Heart left ventricle (tissue), 16 donors: ENCODE data around the gene CUBN. TPM values are rescaled to one million over a fixed set of nuclear protein-coding genes. Genes with fewer than 3 reads are reported as not detected.
A peak's percentile ranks its signal among the peaks of the same experiment; 100 is the strongest.

Source experiments
- ATAC-seq, 4 donors: fragments of 200-7000 bp; cut with Tn5 transposase; one replicate each; pipeline ENCODE4 v1.9.1; 2020 to 2022; ENCODE audit warnings: moderate library complexity in 4 of 4, mild to moderate bottlenecking in 3 of 4, moderate number of reproducible peaks in 1 of 4
- DNase-seq, 5 donors: peaks; one replicate each; pipeline ENCODE4 v3.0.0-alpha.2; 2020
- H3K27ac ChIP-seq, 12 donors: fragments of 200-600 bp; sonication (generic) in 4 of 12; one replicate each; pipeline versions ENCODE4 v1.5.0 to v1.8.0; 2016 to 2022; ENCODE audit warnings: mild to moderate bottlenecking in 2 of 12
- H3K27me3 ChIP-seq, 9 donors: fragments of 200-600 bp; sonication (generic) in 2 of 9; one replicate each; pipeline versions ENCODE4 v1.5.1 to v1.8.0; 2016 to 2022; ENCODE audit warnings: mild to moderate bottlenecking in 3 of 9
- H3K36me3 ChIP-seq, 9 donors: fragments of 200-600 bp; sonication (generic) in 2 of 9; one replicate each; pipeline versions ENCODE4 v1.5.0 to v1.8.0; 2018 to 2022; ENCODE audit warnings: mild to moderate bottlenecking in 2 of 9
- H3K4me1 ChIP-seq, 12 donors: fragments of 200-600 bp; sonication (generic) in 4 of 12; one replicate each; pipeline versions ENCODE4 v1.5.0 to v1.8.0; 2016 to 2022; ENCODE audit warnings: mild to moderate bottlenecking in 3 of 12
- H3K4me3 ChIP-seq, 12 donors: fragments of 200-600 bp; sonication (generic) in 4 of 12; one replicate each; pipeline versions ENCODE4 v1.5.0 to v1.8.0; 2017 to 2022; ENCODE audit warnings: mild to moderate bottlenecking in 9 of 12, moderate library complexity in 4 of 12
- H3K9me3 ChIP-seq, 12 donors: fragments of 200-600 bp; sonication (generic) in 4 of 12; one replicate each; pipeline versions ENCODE4 v1.5.0 to v1.8.0; 2016 to 2022; ENCODE audit warnings: mild to moderate bottlenecking in 1 of 12
- POLR2A ChIP-seq, 2 donors: fragments of 450-650 bp; IDR thresholded peaks; one replicate each; pipeline ENCODE4 v1.6.1; 2017; ENCODE audit warnings: antibody characterized with exemption in 2 of 2, mild to moderate bottlenecking in 2 of 2, moderate library complexity in 2 of 2
- WGBS, 4 donors: extraction: QIAGEN DNeasy Blood & Tissue Kit in 2 of 4; methylation state at CpG; one replicate each; pipeline versions ENCODE4 v1.1.5 to v1.1.7; 2013 to 2018; 5-methylcytosine and 5-hydroxymethylcytosine counted together
- intact Hi-C, 10 donors: fragments of 100-400 bp; cut with DNase I; formaldehyde crosslinking; loops; one replicate each; pipeline versions ENCODE4 v1.11.1 to v1.14.2; 2022
- polyA plus RNA-seq, 2 donors: library from polyadenylated mRNA; stranded (reverse); fragments of 200-250 nt; gene quantifications; one replicate each; pipeline ENCODE4 v1.2.3, GENCODE V29; 2013
- total RNA-seq, 9 donors: library from RNA; depleted of rRNA in 2 of 9; stranded (reverse); fragments of >200 nt in 2 of 9; fragmentation: NEBNext Ultra II Directional in 3 of 9; extraction: Animal tissue kit (Norgen Biotek cat#: 25700) in 3 of 9; gene quantifications; one replicate each; pipeline versions ENCODE4 v1.1.0 to v1.2.4, GENCODE V29; 2016 to 2023
- TF ChIP-seq, protein P1 (sequence below), 12 donors: fragments of 200-600 bp; sonication (generic) in 4 of 12; IDR thresholded peaks; one replicate each; pipeline versions ENCODE4 v1.5.0 to v1.8.0; 2018 to 2022; ENCODE audit warnings: antibody characterized with exemption in 12 of 12, mild to moderate bottlenecking in 5 of 12
- donor health status: ischemic (EF 13 %, LVEDD 7.1; RV severe dilation, severe dysfunction).
- donor health status: healthy with polysubstance abuse.
- donor health status: DM: no; HTN: yes; CAD: no.
- donor health status: DM: no; HTN: no; CAD: no.
- donor health status: ischemic (EF 25% LVEDD 6.9; RV normal size, moderate dysfunction).
- donor health status: ischemic (EF 25% LVEDD 5.7; RV mildly dilated, moderate dysfunction).
- donor health status: healthy.
- donor health status: DM: yes; HTN: yes; CAD: no.
- donor health status: ischemic (EF 35%, LVEDD 5.7; RV mildly dilated, moderate dysfunction).
- donor health status: nonischemic (EF 11% LVEDD 7.7; RV severe dilation, severe dysfunction).
- donor health status: DM: yes; HTN: yes; CAD: no.
- donor health status: PGD.
- donor health status: ischemic (EF 29% LVEDD 5.4; RV normal size, mild dysfunction).
- donor health status: nonischemic (EF 23%, LVEDD 6.1; RV moderate dilation, normal function).

The CUBN gene
- total and polyA plus RNA-seq, 11 donors: 0.07 to 1.5 (median 0.44) TPM

DNA sequence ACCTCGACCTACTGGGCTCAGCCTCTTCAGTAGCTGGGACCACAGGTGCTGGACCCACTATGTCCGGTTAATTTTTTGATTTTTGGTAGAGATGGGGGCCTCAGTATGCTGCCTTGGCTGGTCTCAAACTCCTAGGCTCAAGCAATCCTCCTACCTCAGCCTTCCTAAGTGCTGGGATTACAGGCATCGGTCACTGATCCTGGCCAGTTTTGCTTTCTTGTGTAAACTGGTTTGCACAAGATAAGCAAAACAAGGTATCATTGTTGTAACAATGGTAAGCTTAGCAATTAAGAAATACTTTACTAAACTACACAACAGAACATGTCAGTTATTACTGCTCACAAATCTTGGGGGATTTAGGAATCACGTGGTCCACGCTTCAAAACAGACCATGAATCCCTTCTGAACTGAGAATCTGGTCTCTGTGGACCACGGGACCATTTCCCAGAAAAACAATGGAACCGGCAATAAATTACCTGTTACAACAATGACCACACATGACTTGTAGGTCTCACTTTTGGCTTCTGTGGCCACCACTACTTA is 349.2 kb downstream of the CUBN start:
- intact Hi-C loops: no loop called here

DNA sequence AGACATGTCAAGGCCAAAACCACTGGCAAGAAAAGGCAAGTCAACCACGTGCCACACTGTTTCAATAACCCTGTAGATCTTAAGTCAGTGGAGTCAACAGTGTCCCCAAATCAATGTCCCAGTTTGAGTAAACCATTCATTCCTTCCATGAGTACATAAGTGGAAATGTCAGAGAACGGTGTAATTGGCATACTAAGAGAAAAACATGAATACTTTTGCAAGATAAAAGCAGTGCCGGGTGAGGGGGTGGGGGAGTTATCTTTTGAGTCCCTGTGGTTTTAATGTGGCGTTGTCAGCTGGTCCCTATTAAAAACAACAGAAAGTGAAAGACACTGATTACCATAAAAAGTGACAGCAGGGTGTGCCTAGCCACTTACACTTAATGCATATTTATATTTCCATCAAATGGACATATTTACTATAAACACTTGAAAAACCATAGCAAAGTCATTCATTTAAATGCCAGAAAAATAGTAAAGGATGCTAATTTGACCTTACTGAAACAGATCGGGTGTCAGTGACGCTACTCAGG is 350.2 kb downstream of the CUBN start:
- WGBS, 4 donors: 60 to 67% (median 63%) methylated on average over 6 of the region's 6 CpGs
- no peak for ATAC-seq

More for the DNA sequence above, 349.2 kb downstream of the CUBN start:
- Histone ChIP-seq H3K4me1 (peaks cover 0 to 26% (median 11%) of the 10 kb centered on the region in 12 donors), H3K27me3 (no peaks in the 10 kb centered on the region), H3K36me3 (peaks cover 0 to 25% (median 4%) of the 10 kb centered on the region in 9 donors), H3K4me3 (no peak overlapping the region), H3K9me3 (no peaks in the 10 kb centered on the region), H3K27ac (no peak overlapping the region)
- WGBS, 4 donors: 75 to 87% (median 80%) methylated on average over 7 of the region's 7 CpGs
- TF ChIP-seq, protein P1, sequence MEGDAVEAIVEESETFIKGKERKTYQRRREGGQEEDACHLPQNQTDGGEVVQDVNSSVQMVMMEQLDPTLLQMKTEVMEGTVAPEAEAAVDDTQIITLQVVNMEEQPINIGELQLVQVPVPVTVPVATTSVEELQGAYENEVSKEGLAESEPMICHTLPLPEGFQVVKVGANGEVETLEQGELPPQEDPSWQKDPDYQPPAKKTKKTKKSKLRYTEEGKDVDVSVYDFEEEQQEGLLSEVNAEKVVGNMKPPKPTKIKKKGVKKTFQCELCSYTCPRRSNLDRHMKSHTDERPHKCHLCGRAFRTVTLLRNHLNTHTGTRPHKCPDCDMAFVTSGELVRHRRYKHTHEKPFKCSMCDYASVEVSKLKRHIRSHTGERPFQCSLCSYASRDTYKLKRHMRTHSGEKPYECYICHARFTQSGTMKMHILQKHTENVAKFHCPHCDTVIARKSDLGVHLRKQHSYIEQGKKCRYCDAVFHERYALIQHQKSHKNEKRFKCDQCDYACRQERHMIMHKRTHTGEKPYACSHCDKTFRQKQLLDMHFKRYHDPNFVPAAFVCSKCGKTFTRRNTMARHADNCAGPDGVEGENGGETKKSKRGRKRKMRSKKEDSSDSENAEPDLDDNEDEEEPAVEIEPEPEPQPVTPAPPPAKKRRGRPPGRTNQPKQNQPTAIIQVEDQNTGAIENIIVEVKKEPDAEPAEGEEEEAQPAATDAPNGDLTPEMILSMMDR (IDR thresholded peaks at IDR 0.05): no peak
- TF ChIP-seq POLR2A (IDR thresholded peaks at IDR 0.05): no peak
- no peak for ATAC-seq
- DNase-seq: no peak

DNA sequence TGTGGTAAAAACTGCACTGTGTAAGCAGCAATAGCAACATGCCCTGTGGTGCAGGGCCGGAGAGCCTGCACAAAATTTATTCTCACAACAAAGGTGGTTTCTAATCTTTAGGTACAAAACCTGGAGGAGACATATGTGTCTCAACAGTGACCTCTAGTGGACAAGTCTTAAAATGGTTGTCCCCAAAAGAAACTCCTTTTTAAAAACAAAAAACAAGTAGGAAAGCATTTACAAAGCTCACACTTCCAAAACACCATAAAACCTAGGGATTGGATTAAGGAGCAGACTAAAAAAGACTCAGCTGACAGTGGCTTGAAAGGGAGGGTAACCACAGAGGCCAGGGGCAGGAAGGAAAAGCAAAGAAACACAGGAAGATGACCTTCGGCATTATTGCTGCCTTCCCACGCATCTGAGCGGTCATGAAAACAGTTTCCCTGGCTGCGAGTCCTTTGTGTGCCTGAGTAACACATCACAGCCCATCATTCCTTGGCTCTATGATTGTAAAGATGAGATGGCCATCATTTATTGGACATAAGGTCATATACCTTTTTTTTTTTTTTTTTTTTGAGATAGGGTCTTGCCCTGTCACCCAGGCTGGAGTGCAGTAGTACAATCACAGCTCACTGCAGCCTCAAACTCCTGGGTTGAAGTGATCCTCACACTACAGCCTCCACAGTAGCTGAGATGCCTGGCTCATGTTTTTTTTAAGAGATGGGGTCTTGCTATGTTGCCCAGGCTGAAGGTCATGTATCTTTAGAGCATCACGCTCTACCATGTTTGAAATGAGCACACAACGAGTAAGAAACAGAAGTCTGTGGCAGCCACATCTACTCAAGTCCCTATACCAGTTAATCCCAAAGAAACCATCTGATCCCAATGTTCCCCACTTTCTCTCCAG is 351.9 kb downstream of the CUBN start:
- H3K27ac ChIP-seq: peak overlapping the region in 10 of 12 donors; percentile 5 to 57 (median 34)
- WGBS, 4 donors: 42 to 58% (median 46%) methylated on average over 7 of the region's 7 CpGs

More for the DNA sequence above, 350.2 kb downstream of the CUBN start:
- Histone ChIP-seq H3K4me1 (peaks cover 0 to 26% (median 11%) of the 10 kb centered on the region in 12 donors), H3K36me3 (peaks cover 0 to 25% (median 4%) of the 10 kb centered on the region in 9 donors), H3K9me3 (no peaks in the 10 kb centered on the region), H3K4me3 (no peak overlapping the region), H3K27ac (no peak overlapping the region), H3K27me3 (no peaks in the 10 kb centered on the region)
- no peak for TF ChIP-seq POLR2A (IDR thresholded peaks at IDR 0.05)
- TF ChIP-seq, protein P1 (IDR thresholded peaks at IDR 0.05): no peak
- intact Hi-C loops: loop anchor here in 9 of 10 donors (2.0 to 10.0 kb wide), 6 partner anchors 345 to 877 kb away; partner anchors contain the start of gene PTER (in 1 of the 9)
- no peak for DNase-seq

More for the DNA sequence above, 351.9 kb downstream of the CUBN start:
- Histone ChIP-seq H3K4me3 (peak overlapping the region in 1 of 12 donors; percentile 12), H3K9me3 (no peaks in the 10 kb centered on the region), H3K4me1 (peaks cover 0 to 31% (median 11%) of the 10 kb centered on the region in 12 donors), H3K27me3 (no peaks in the 10 kb centered on the region), H3K36me3 (peaks cover 0 to 25% (median 4%) of the 10 kb centered on the region in 9 donors)
- intact Hi-C loops: loop anchor here in 9 of 10 donors (1.0 to 10.0 kb wide), 8 partner anchors 343 to 877 kb away; partner anchors contain the start of gene PTER (in 1 of the 9)
- TF ChIP-seq, protein P1 (IDR thresholded peaks at IDR 0.05): peak; percentile 70 to 85 (median 81)
- no peak for TF ChIP-seq POLR2A (IDR thresholded peaks at IDR 0.05)
- peak; percentile 69 to 96 (median 79) for ATAC-seq
- peak in 3 of 5 donors; percentile 46 to 61 (median 53) for DNase-seq
